Stimulated activated CD4-positive, alpha-beta T cell treated with anti-CD3 and anti-CD28 coated beads, Interleukin-4, amount 100 ng/mL, for 1 hour (primary cell): ENCODE results near the gene RCBTB1.

Experiments used
- DNase-seq: peaks from one replicate; pipeline ENCODE4 v3.0.0-alpha.2; 2020

Gene RCBTB1

GRCh38 chr13:49499889-49500660 is 85.3 kb downstream of the RCBTB1 start:
- no peak for DNase-seq

GRCh38 chr13:49498206-49498605 is 87.2 kb downstream of the RCBTB1 start:
- no peak for DNase-seq

- DNase-seq = no peak
Measured at GRCh38 chr13:49497272-49497671, 88.1 kb downstream of the RCBTB1 start.

GRCh38 chr13:49496837-49497236 is 88.5 kb downstream of the RCBTB1 start:
- DNase-seq = peak; percentile 18

- peak; percentile 86 for DNase-seq
Measured at GRCh38 chr13:49495783-49496762, 89.3 kb downstream of the RCBTB1 start, which contains the start of gene PHF11. Gene PHF11 (plus strand): TSS chr13:49495953. CDS start chr13:49496002, 49 bp downstream.

GRCh38 chr13:49494645-49495044 is 90.7 kb downstream of the RCBTB1 start:
- no peak for DNase-seq

GRCh38 chr13:49488563-49488962 is 96.8 kb downstream of the RCBTB1 start:
- DNase-seq = no peak
